Smooth muscle cell (in vitro differentiated cells): ENCODE data around the gene ATP6V1G3. TPM values are rescaled to one million over a fixed set of nuclear protein-coding genes. Genes with fewer than 3 reads are reported as not detected.

Experiments
- DNase-seq: peaks from one replicate; lab custom pipeline; 2025; ENCODE audit not compliant: unreplicated experiment; lab: John Stamatoyannopoulos, UW
- H2AFZ ChIP-seq: fragments of 200-600 bp; sonication (generic); 2 replicates; pipeline ENCODE4 v1.6.0; 2016; ENCODE audit warnings: antibody characterized with exemption, low read depth, mild to moderate bottlenecking
- H3F3A ChIP-seq: fragments of 200-600 bp; sonication (generic); 2 replicates; pipeline ENCODE4 v1.6.0; 2017; ENCODE audit warnings: antibody characterized with exemption, low read depth
- H3K27ac ChIP-seq: fragments of 200-600 bp; sonication (generic); 2 replicates; pipeline ENCODE4 v1.5.1; 2016; ENCODE audit warnings: low read depth, mild to moderate bottlenecking
- H3K27me3 ChIP-seq: fragments of 200-600 bp; sonication (generic); 2 replicates; pipeline ENCODE4 v1.6.1; 2016; ENCODE audit warnings: low read depth, mild to moderate bottlenecking
- H3K36me3 ChIP-seq: fragments of 200-600 bp; sonication (generic); 2 replicates; pipeline ENCODE4 v1.5.1; 2016; ENCODE audit warnings: low read depth
- H3K4me1 ChIP-seq: fragments of 200-600 bp; sonication (generic); 2 replicates; pipeline ENCODE4 v1.5.1; 2016; ENCODE audit warnings: low read depth
- H3K4me2 ChIP-seq: fragments of 200-600 bp; sonication (generic); 2 replicates; pipeline ENCODE4 v1.6.0; 2016; ENCODE audit warnings: mild to moderate bottlenecking
- H3K4me3 ChIP-seq: fragments of 200-600 bp; sonication (generic); 2 replicates; pipeline ENCODE4 v1.5.1; 2016; ENCODE audit warnings: mild to moderate bottlenecking
- H3K79me2 ChIP-seq: fragments of 200-600 bp; sonication (generic); 2 replicates; pipeline ENCODE4 v1.6.0; 2016; ENCODE audit warnings: low read depth, mild to moderate bottlenecking
- H3K9ac ChIP-seq: fragments of 200-600 bp; sonication (generic); 2 replicates; pipeline ENCODE4 v1.6.0; 2016; ENCODE audit warnings: low read depth
- H3K9me3 ChIP-seq: fragments of 200-600 bp; sonication (generic); replicated peaks from 2 replicates; pipeline ENCODE4 v1.5.1; 2016; ENCODE audit warnings: low read depth
- H4K20me1 ChIP-seq: fragments of 200-600 bp; sonication (generic); 2 replicates; pipeline ENCODE4 v1.6.0; 2016; ENCODE audit warnings: low read depth
- WGBS: methylation state at CpG from one replicate; pipeline ENCODE4 v1.1.7; 2016; ENCODE audit warnings: low lambda C conversion rate; 5-methylcytosine and 5-hydroxymethylcytosine counted together
- polyA plus RNA-seq: library from polyadenylated mRNA; unstranded; fragments of >200 nt; fragmentation: Nextera tagmentation; extraction: Ambion mirVana; gene quantifications from 2 replicates; pipeline ENCODE4 v1.2.1, GENCODE V29; 2016
- total RNA-seq: library from RNA; depleted of rRNA; stranded (reverse); fragments of >200 nt; gene quantifications from 2 replicates; pipeline ENCODE4 v1.2.3, GENCODE V29; 2014
- TF ChIP-seq, protein P1 (sequence below): fragments of 200-600 bp; sonication (generic); IDR thresholded peaks from 2 replicates; pipeline ENCODE4 v1.5.1; 2017; ENCODE audit warnings: borderline replicate concordance, mild to moderate bottlenecking, antibody characterized with exemption; ENCODE audit not compliant: insufficient read depth, poor library complexity, severe bottlenecking

Gene ATP6V1G3
- total and polyA plus RNA-seq, 2 experiments from 2014 or later: not detected

DNA sequence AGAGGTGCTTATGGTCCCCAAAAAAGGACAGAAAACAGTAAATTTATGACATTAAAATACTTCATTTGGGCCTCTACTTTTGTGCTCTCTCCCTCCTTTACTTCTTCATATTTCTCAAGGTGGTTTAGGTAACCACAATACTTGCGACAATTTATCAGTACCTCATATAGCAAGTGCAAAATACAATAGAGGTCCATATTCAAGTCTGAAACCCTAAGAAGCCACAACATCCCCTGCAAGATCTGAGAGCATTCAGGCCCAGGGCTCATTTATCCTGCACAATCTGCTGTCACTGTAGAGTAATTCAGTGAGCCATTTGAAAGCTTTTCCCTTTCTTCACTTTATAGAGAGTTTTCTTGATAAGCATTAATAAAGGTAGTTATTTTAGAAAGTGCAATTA lies 24.2 kb upstream of the ATP6V1G3 start:
- Histone ChIP-seq H3K4me3 (no peak overlapping the region), H3K79me2 (no peaks in the 10 kb centered on the region), H3K4me1 (no peaks in the 10 kb centered on the region), H3K9me3 (no peaks in the 10 kb centered on the region), H4K20me1 (no peaks in the 10 kb centered on the region), H3K36me3 (no peaks in the 10 kb centered on the region), H2AFZ (no peak overlapping the region), H3K27ac (no peak overlapping the region), H3F3A (no peaks in the 10 kb centered on the region), H3K27me3 (no peaks in the 10 kb centered on the region), H3K9ac (no peak overlapping the region), H3K4me2 (no peak overlapping the region)
- 93% methylated on average over 1 of the region's 1 CpG for WGBS
- DNase-seq: no peak
- TF ChIP-seq, protein P1, sequence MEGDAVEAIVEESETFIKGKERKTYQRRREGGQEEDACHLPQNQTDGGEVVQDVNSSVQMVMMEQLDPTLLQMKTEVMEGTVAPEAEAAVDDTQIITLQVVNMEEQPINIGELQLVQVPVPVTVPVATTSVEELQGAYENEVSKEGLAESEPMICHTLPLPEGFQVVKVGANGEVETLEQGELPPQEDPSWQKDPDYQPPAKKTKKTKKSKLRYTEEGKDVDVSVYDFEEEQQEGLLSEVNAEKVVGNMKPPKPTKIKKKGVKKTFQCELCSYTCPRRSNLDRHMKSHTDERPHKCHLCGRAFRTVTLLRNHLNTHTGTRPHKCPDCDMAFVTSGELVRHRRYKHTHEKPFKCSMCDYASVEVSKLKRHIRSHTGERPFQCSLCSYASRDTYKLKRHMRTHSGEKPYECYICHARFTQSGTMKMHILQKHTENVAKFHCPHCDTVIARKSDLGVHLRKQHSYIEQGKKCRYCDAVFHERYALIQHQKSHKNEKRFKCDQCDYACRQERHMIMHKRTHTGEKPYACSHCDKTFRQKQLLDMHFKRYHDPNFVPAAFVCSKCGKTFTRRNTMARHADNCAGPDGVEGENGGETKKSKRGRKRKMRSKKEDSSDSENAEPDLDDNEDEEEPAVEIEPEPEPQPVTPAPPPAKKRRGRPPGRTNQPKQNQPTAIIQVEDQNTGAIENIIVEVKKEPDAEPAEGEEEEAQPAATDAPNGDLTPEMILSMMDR: no peak

DNA sequence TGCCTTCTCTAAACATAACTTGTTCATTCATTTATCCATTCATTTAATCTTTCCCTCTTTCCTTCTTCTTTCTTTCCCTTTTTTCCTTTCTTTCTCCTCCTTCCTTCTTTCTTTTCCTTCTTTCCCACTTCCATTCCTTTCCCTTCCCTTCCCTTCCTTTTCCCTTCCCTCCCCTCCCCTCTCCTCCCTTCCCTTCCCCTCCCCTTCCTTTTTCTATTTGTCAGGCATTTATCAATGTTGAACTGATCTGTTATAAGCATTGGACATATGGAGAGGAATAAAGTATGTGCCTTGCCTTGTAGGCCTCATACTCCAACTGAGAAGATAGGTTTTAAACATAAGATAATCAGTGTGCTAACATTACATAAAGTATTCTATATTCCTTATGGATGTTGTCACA lies 23.7 kb upstream of the ATP6V1G3 start:
- Histone ChIP-seq H4K20me1 (no peaks in the 10 kb centered on the region), H3K4me2 (no peak overlapping the region), H3K36me3 (no peaks in the 10 kb centered on the region), H3K4me1 (no peaks in the 10 kb centered on the region), H3K27ac (no peak overlapping the region), H3K79me2 (no peaks in the 10 kb centered on the region), H3K27me3 (no peaks in the 10 kb centered on the region), H3K4me3 (no peak overlapping the region), H3K9ac (no peak overlapping the region), H3F3A (no peaks in the 10 kb centered on the region), H3K9me3 (no peaks in the 10 kb centered on the region), H2AFZ (no peak overlapping the region)
- DNase-seq: no peak
- TF ChIP-seq, protein P1: no peak

DNA sequence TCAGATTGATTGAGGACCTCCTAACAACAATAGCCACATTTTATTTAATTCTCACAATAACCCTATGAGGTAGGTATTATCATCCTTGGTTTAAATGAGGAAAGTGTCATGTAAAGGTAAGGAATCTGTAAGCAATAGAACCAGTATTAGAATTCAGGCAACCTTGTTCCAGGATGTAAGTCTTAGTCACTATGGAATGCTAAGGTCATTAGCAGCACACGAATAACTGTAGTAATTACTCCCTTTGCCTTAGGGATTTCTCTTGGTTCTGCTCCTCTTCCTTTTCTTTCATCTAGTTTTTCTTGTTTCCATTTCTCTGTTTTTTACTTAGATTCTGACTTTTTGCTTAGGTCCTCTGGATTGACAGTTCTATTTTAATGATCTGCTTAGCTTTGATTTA lies 23.1 kb upstream of the ATP6V1G3 start:
- TF ChIP-seq, protein P1: no peak
- Histone ChIP-seq H3K4me2 (no peak overlapping the region), H3K36me3 (no peaks in the 10 kb centered on the region), H3K27me3 (no peaks in the 10 kb centered on the region), H3K27ac (no peak overlapping the region), H3K9ac (no peak overlapping the region), H3K9me3 (no peaks in the 10 kb centered on the region), H3K4me3 (no peak overlapping the region), H3F3A (no peaks in the 10 kb centered on the region), H3K79me2 (no peaks in the 10 kb centered on the region), H3K4me1 (no peaks in the 10 kb centered on the region), H2AFZ (no peak overlapping the region), H4K20me1 (no peaks in the 10 kb centered on the region)
- no peak for DNase-seq
- WGBS: 32% methylated on average over 1 of the region's 1 CpG

DNA sequence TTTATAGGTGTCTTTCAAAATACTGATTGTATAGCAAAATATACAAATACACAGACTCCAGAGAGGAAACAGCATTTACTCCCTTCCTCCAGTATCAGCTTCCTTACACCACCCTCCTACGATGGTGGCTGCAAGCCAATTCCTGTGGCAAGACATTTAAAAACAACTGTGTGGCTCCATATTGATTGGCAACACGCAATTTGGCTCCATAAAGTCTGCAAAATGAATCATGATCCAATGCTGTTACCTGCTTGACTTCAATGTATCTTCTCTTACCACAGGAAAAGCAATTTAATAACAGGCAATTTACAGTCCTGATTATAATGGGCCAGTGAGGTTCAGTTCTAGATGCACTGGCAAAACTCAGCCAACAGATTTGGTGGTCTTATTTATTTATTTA lies 19.7 kb upstream of the ATP6V1G3 start:
- 87% methylated on average over 2 of the region's 2 CpGs for WGBS
- TF ChIP-seq, protein P1: no peak
- Histone ChIP-seq H3K4me1 (no peaks in the 10 kb centered on the region), H3K27ac (no peak overlapping the region), H4K20me1 (no peaks in the 10 kb centered on the region), H3K36me3 (no peaks in the 10 kb centered on the region), H3F3A (no peaks in the 10 kb centered on the region), H3K9me3 (no peaks in the 10 kb centered on the region), H3K27me3 (no peaks in the 10 kb centered on the region), H3K79me2 (no peaks in the 10 kb centered on the region), H2AFZ (no peak overlapping the region), H3K9ac (no peak overlapping the region), H3K4me3 (no peak overlapping the region), H3K4me2 (no peak overlapping the region)
- no peak for DNase-seq
